ENCODE results near the gene AKAP6.

AKAP6 gene

GRCh38 chr14:32491416-32492016 is 162.4 kb downstream of the AKAP6 start:
- no peak for DNase-seq

GRCh38 chr14:32492457-32492856 is 163.4 kb downstream of the AKAP6 start:
- no peak for DNase-seq

DNA sequence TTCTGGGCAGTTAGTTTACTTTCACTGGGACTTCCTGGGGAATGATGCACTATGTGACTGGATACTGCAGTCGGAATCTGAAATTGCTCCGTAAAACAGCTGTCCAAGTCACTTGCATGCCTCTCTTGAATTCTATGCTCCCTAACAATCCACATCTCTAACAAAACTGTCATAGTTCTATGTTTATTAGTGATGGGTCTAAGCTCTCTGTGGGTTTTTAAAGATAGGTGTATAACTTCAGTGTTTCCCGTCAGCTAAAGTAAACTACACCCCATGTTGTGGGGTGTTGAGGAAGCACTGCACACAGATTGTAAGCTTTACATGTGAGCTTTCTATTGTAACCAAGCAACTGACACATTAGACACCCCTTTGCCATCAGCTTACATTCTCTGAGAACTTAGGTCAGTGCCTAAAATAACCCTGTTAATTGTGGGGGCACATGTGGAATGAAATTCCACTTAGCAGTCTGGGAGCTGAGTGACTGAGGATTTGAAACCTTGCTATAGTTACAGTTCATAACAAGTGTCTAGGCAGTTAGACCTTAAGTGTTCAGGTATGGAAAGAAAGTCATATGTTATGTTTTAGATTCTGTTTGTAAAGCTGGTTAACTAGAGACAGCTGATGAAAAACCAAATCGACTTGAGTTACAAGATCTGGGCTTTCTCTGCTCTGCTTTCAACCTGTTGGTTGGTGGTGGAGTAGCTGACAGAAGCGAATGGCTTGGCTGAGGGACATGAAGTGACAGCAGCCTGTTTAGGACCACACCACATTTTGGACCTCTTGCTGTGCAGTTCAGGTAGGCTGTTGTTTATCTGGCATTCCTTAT is 165.7 kb downstream of the AKAP6 start:
- DNase-seq = no peak

DNA sequence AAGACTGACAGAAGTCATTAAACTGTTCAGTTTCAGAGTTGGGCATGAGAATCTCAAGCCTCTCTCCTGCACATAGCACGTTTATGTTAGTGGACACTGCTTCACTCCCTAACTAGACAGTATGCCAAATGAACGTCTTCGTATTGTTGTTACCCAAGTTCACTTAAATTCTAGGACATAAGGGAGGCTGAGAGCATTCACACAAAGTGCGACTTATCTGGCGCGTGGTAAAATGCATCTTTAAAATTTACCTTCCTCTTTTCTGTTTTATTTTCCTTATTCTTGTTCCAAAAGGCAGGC is 166.3 kb downstream of the AKAP6 start:
- DNase-seq = no peak

GRCh38 chr14:32497248-32497647 is 168.2 kb downstream of the AKAP6 start:
- no peak for DNase-seq

GRCh38 chr14:32507029-32507984 is 178.2 kb downstream of the AKAP6 start:
- DNase-seq = no peak

DNA sequence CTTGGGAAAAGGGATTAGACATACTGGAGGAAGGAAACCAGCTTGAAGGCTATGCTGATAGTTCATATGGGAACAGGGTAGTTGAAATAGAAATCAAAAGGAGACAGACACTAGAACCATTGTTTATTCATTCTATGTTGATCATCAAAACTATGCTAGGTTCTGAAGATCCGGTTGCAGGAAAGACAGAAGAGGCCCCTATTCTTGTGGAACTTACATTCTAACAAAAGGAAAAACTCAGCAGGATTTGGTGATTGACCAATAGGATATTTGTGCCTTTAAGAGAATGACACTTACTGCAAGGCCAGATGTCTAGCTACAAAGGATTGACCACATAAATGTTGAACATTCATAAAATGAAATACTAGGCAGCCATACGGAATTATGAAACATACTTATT is 179.2 kb downstream of the AKAP6 start:
- no peak for DNase-seq

- no peak for DNase-seq
Measured at GRCh38 chr14:32509632-32510187, 180.6 kb downstream of the AKAP6 start.

DNA sequence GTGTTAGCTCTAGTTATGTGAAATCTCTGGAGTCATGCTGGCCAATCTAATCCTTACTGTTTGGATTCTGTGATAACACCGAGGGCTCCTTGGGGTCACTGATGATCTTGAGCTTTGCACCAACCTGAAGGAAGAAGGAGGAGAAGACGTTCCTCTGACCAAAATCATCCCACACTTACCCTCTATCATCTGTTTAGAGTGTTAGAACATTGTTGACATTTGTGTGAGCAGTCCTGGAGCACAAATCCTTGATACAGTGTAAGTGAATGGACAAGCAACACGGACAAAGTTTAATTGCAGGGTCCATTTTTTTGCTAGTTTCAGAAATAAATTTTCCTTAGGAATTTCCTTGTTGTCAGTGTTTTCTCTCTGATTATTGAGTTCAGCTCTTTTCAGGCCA is 181.7 kb downstream of the AKAP6 start:
- no peak for DNase-seq

DNA sequence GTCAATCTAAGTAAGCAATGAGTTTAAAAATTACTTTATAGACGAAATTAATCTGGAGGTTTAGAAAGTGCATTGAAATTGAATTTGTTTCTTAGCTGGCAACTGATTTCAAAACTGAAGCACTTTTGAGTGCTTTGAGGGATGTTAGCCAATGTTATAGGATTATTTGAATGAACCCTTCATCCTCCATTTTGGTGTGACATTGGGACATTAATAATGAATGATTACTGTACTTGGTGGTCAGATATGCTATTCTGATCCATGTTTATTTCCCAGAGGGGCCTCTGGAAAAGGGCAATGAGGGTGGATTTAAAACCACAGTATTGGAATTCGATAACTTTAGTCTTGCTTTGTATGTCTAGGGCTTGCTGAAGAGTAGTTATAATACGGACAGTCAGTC is 183.2 kb downstream of the AKAP6 start:
- no peak for DNase-seq

DNA sequence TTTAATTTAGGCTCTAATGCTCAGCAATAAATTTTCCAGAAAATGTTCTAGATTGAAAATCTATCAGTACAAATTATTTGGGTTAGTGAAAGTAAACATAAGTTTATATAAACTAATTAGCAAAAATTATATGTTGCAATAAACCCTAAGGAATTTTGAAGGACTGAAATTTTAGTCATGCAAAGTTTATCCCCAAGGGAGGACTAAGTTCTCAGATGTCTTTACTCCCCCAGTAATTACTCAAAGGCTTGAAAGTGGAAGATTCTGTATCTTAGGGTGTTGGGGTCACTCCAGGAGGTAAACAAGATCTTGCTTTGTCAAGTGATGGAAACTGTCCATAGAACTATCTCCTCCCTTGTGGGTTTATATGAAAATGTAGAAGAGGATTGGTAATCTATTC is 183.7 kb downstream of the AKAP6 start:
- DNase-seq = no peak

GRCh38 chr14:32513571-32514009 is 184.5 kb downstream of the AKAP6 start:
- DNase-seq = no peak

GRCh38 chr14:32514236-32514635 is 185.1 kb downstream of the AKAP6 start:
- no peak for DNase-seq

DNA sequence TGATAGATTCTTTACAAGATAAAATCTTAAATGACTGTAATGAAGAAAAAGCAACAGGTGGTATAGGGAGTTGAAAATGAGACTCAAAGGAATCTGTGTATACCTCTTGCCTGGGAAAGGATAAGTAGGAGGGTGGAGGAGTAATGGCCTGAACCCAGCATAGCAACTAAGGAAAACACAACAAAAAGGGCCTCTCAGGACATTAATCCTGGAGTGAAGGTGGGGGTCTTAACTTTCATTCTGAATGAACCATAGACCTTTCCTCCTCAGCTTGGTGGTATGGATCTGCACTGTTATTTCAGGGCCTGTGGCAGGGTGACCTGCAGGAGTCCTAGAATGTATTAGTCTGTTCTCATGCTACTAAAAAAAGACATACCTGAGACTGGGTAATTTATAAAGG is 185.6 kb downstream of the AKAP6 start:
- no peak for DNase-seq

DNA sequence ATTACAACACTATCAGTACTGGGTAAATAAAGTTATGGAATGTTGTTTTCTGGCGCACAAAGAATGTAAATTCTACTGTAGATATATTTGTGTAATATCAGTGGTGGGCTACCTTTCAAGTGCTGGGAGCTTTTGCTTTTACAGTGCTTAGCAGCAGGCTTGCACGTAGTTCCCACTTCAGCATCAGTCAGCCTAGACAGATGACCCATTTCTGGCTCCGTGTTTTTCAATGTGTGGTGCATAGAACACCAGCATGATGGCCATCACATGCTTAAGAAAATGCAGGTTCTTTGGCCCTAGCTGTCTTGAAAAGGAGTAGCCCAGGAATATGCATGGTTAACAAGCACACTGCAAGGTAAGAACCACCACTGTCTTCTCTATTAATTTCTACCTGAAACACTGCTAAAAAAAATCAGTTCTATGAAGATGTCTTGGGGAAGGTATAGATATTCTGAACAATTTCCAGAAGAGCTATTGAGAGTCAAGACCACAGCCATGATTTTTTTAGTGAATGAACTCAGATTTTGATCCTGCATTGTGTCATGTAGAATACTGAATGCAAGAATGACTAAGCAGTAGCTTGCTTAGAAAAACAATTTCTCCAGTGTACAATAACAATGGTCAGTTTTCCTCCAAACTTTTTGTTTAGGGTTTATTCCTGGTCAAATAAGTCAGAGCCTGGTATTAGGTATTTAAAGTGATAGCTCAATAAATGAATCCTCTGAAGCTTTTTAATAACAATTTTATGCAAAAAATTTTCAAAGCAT is 195.7 kb downstream of the AKAP6 start:
- DNase-seq = no peak

DNA sequence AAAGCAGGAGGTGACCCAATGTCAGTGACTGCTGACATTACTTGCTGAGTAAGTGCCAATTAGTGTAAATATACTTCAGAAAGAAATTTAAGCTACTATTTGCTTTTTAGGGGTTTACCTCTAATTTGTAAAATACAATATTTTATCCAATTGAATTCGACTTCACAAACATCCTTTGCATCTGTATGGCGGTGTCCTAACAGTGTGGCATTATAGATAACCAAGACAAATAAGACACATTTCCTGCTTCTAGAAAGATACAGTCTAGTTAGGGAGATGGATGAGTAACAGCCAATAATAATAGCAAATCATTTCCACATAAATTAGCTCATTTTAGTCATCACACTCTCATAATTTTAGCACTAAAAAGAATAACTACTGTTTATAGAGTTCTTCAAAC is 196.5 kb downstream of the AKAP6 start:
- DNase-seq = no peak

- no peak for DNase-seq
Measured at GRCh38 chr14:32530800-32531199, 201.7 kb downstream of the AKAP6 start.

- no peak for DNase-seq
Measured at GRCh38 chr14:32531942-32532515, 202.9 kb downstream of the AKAP6 start.

DNA sequence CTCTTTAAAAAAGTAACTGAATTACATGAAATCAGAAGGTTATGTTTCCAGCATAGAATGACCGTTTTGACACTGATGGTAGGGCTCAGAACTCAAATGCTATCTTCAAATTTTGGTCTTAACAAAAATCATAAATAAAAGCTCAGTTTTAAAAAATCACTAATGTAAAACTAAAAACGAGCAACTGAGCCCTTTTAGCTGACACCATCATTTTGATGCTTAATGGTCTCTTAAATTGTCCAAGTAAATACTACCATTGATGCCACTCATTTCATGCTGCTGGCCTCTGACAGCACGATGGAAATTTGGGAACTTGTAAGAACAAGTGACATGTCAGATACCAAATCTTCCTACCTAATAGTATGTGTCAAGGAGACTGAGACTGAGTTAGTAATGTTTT is 205.0 kb downstream of the AKAP6 start:
- no peak for DNase-seq

GRCh38 chr14:32536175-32536574 is 207.1 kb downstream of the AKAP6 start:
- DNase-seq = no peak

DNA sequence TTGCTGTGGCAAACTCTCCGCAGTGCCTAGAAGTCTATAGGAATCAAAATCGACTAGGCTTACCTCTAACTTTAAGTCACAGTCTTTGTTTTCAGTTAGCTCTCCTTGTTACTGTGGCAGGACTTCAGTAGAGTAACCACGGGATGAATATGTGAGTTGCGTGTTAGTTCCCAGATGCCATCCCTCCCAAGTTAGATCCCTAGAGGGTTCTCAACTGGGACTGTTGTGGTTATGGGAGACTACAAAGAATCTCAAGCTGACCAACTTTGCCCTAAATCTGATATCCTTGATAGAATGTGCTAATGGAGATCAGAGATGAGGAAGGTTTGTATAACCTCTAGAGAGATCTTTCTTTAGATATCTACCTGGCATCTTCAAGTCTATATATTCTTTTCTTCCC is 208.1 kb downstream of the AKAP6 start:
- no peak for DNase-seq

DNA sequence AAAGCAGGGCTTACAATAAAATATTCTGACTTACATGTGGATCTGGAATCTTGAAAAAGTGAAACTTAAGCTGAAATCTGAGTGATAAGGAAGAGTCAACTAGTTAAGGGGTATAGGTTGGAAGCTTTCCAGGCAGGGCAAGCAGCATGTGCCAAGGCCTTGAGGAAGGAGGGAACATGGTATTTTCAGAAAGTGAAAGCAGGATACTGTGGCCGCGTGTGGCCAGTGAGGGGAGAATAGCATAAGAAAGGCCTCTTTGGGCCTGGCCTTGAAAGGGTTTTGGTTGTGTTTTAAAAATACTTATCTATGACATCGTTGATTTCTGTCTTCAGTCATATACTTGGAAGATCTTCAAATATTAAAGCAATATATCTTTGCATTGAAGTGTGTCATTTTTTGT is 213.4 kb downstream of the AKAP6 start:
- DNase-seq = no peak

All from cerebellar nuclear complex (tissue), 1 donor.